ENCODE measurements around the gene CCNC. TPM values are rescaled to one million over a fixed set of nuclear protein-coding genes. Genes with fewer than 3 reads are reported as not detected.
"Not testable (repeated sequence)": the region's sequence is repeated elsewhere in the genome, so short reads cannot be mapped to it uniquely, and the experiment has no call there.

CCNC gene
- total and polyA plus RNA-seq, 9 donors, result 35.5 to 51.7 (median 43.0) TPM

DNA sequence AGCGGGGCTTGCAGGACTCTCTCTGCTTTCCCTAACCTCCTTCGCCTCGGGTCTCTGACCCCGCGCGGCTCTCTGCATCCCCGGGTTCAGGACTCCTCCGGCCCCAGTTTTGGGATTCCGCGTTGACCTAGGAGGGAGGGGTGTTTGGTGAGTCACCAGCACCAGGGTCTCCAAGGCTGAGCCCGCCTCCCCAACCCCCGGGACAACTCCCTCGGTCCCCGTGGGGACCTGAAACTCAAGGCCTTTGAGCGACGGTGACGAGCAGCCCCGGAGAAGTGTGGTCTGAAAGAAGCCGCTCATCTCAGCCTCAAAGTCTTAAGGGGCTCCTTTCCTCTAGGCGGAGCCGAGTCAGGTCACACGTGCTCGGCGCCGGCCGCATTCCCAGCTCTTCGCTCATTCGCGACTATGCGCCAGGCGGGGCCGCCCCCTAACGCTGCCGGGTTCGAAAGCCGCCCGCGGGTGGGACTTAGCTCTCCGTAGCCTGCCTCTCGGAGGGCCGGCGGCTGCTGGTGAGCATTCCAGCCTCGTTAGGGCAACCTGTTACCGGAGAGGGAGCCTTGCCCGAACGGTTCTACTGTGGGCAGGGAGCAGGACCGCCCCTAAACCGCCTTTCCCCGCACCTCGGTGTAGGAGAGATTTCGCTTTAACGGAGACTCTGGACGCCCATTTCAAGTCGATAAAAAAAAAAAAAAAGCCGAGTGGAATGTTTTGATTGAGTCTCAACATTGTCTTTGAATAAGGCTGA lies 35.1 kb upstream of the CCNC start:
- DNase-seq, result peak; percentile 71
- no peak overlapping the region for H3K27ac ChIP-seq (ENCODE audit: low read length)
- 0% methylated on average over 31 of the region's 55 CpGs for WGBS (ENCODE audit: insufficient coverage)
- no peaks in the 10 kb centered on the region for H3K36me3 ChIP-seq (ENCODE audit: control insufficient read depth, insufficient read depth, low read length)
- H3K4me3 ChIP-seq (ENCODE audit: low read length), result peak overlapping the region; percentile 29
- H3K4me1 ChIP-seq (ENCODE audit: control insufficient read depth, insufficient read depth, low read length), result peaks cover 24% of the 10 kb centered on the region
- no peaks in the 10 kb centered on the region for H3K9me3 ChIP-seq (replicated peaks; ENCODE audit: control insufficient read depth, low read depth, low read length)
- H3K27me3 ChIP-seq (ENCODE audit: control insufficient read depth, insufficient read depth, low read length), result peaks cover 87% of the 10 kb centered on the region

DNA sequence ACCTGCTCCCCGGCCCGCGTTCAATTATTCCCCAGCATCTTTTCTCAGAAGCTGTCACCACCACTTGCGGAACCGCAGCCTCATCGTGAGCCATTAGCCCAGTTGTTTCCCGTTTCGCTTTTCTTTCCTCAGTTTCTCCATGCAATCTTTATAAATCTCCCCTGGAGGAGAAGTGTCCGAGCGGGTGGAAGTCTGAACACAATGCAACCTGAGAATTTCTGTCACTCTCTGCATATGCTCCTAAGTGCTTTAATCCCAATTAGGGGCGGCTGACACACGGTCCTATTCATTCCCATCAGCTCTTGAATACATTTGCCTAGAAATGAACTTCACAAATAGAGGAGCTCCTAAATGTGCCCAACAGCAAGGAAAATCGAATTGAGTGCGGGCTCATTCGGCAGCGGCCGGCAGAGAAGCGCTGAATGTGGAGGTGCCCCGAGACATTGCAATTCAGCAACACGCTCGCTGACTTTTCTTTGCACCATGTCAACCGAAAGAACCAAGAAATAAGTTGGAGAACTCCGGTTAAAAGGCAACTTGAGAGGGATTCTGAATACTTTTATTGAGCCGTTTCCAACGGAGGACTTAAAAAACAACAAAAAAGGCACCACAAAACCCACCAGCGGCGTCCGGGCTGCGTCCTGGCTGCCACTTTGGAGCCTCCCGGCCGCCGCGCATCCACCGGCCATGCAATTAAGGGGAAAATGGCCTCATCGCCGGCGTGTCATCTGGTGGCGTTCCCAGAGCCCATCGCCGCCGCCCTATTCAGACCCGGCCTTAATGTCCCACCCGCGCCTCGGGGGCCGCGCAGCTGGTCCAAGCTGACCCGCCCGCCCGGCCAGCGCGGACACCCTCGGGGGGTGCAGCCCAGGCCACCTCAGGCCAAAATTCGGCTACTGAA lies 34.3 kb upstream of the CCNC start:
- Histone ChIP-seq H3K27ac (ENCODE audit: low read length) (no peak overlapping the region), H3K4me3 (ENCODE audit: low read length) (peak overlapping the region; percentile 29), H3K4me1 (ENCODE audit: control insufficient read depth, insufficient read depth, low read length) (peaks cover 24% of the 10 kb centered on the region), H3K36me3 (ENCODE audit: control insufficient read depth, insufficient read depth, low read length) (no peaks in the 10 kb centered on the region), H3K9me3 (replicated peaks; ENCODE audit: control insufficient read depth, low read depth, low read length) (no peaks in the 10 kb centered on the region), H3K27me3 (ENCODE audit: control insufficient read depth, insufficient read depth, low read length) (peaks cover 83% of the 10 kb centered on the region)
- no peak for DNase-seq
- WGBS (ENCODE audit: insufficient coverage), result 3% methylated on average over 46 of the region's 54 CpGs

DNA sequence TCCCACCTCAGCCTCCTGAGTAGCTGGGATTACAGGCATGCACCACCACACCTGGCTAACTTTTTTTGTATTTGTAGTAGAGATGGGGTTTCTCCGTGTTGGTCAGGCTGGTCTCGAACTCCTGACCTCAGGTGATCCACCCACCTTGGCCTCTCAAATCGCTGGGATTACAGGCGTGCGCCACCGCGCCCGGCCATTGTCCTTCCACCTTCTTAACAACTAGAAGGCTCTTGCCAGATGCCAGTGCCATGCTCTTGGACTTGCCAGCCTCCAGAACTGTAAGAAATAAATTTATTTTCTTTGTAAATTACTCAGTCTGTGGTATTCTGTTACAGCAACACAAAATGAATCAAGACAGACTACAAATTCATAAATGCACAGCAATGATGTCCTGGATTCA lies 26.2 kb upstream of the CCNC start:
- H3K36me3 ChIP-seq (ENCODE audit: control insufficient read depth, insufficient read depth, low read length); H3K4me3 ChIP-seq (ENCODE audit: low read length); H3K27ac ChIP-seq (ENCODE audit: low read length); DNase-seq; H3K4me1 ChIP-seq (ENCODE audit: control insufficient read depth, insufficient read depth, low read length); H3K9me3 ChIP-seq (replicated peaks; ENCODE audit: control insufficient read depth, low read depth, low read length): not testable (repeated sequence)
- H3K27me3 ChIP-seq (ENCODE audit: control insufficient read depth, insufficient read depth, low read length), result peaks cover 52% of the 10 kb centered on the region
- WGBS (ENCODE audit: insufficient coverage), result 77% methylated on average over 7 of the region's 8 CpGs

DNA sequence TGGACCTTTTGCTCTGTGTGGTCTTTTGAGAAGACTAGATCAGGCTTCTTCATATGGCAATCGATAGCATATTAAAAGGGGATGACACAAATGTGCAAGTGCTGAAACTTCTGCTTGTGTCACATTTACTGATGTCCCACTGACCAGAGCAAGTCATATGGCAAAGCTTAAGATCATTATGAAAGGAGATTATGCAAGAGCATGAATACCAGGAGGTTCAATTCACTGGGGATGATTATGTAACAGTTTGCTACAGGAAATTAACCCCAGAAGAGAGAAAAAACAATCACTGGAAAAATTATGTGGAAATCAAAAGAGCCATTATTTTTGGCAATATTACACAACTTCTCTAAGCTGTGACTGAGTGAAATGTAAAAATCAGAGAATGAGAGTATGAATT lies 24.4 kb upstream of the CCNC start:
- no peaks in the 10 kb centered on the region for H3K36me3 ChIP-seq (ENCODE audit: control insufficient read depth, insufficient read depth, low read length)
- H3K27ac ChIP-seq (ENCODE audit: low read length), result no peak overlapping the region
- 50% methylated on average over 1 of the region's 1 CpG for WGBS (ENCODE audit: insufficient coverage)
- H3K4me1 ChIP-seq (ENCODE audit: control insufficient read depth, insufficient read depth, low read length), result peaks cover 19% of the 10 kb centered on the region
- no peak for DNase-seq
- no peak overlapping the region for H3K4me3 ChIP-seq (ENCODE audit: low read length)
- peaks cover 61% of the 10 kb centered on the region for H3K27me3 ChIP-seq (ENCODE audit: control insufficient read depth, insufficient read depth, low read length)
- H3K9me3 ChIP-seq (replicated peaks; ENCODE audit: control insufficient read depth, low read depth, low read length), result no peaks in the 10 kb centered on the region

DNA sequence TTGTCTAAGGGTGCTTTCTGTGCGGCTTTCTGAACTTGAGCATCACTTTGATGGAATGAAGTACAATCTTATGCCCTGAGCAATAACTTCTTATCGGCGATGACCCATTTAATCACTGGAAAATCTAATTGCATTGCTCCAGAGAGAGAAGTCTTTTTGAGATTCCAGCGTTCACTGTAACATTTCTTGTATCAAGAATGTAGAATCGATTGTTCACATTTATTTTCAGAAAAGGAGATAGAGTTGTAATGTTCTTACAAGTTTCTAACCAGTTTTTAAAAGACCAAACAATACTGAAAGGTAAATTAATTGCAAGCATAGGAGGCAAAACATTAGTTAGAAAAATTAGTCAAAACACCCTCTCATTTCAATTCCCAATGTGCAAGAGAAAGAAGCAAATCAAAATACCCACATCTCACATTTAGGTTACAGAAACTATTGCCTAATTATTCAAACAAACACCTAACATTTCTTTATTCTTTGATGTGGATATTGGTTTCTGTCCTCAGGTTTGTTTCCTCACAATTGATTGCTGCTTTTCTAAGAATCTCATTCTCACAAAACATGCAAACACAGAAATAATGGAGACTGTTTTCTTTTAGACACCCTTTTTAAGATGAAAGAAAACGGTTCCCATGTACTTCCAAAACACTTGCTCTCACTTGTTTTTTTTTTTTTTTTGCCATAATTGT lies 23.4 kb upstream of the CCNC start:
- no peaks in the 10 kb centered on the region for H3K36me3 ChIP-seq (ENCODE audit: control insufficient read depth, insufficient read depth, low read length)
- H3K27me3 ChIP-seq (ENCODE audit: control insufficient read depth, insufficient read depth, low read length), result peaks cover 59% of the 10 kb centered on the region
- H3K4me1 ChIP-seq (ENCODE audit: control insufficient read depth, insufficient read depth, low read length), result peaks cover 19% of the 10 kb centered on the region
- H3K27ac ChIP-seq (ENCODE audit: low read length), result no peak overlapping the region
- DNase-seq, result no peak
- 0% methylated on average over 1 of the region's 6 CpGs for WGBS (ENCODE audit: insufficient coverage)
- H3K9me3 ChIP-seq (replicated peaks; ENCODE audit: control insufficient read depth, low read depth, low read length), result no peaks in the 10 kb centered on the region
- no peak overlapping the region for H3K4me3 ChIP-seq (ENCODE audit: low read length)

DNA sequence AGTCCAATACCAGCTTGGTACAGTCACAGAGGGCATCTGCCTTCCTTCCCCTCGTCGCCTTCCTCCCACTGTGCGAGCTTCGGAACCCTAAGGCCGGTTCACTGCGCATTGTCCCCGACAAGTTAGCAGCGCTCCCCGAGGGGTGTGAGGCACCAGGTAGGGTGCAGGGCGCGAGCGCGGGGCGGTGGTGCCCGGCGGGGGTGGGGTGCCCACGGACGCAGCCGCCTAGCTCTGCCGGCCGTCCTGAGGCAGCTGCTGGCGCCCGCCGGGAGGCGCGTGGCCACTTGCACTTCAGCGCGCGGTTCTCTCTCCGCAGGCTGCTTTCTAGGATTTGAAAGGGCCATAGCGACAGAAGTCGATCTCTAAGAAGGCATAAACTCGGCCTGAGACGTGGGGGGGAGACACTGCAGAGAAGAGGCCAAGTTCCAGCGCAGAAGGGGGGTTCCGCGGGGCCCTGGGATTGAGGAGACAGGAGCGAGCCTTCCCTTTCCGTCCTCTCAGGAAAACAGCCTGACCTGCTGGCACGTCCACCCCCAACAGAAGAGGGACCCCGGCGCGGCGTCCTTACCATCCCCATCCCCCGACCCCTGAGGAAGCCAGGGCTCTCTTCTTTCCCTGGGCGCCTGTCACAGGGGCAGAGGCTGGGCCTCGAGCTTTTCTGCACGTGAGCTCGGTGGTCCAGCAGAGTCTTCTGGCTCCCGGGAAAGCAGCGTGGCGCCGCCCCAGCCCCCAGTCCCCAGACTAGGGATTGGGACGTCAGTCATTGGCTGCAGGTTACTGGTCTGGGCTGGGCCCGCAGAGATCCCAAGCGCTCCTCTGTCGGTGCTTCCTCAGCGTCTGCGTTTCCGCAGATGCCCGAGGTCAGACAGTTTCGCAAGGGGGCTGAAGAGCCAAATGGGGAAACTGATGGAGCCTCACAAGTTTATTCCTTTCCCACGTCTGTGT lies 22.5 kb upstream of the CCNC start:
- peaks cover 58% of the 10 kb centered on the region for H3K27me3 ChIP-seq (ENCODE audit: control insufficient read depth, insufficient read depth, low read length)
- H3K27ac ChIP-seq (ENCODE audit: low read length), result no peak overlapping the region
- no peaks in the 10 kb centered on the region for H3K9me3 ChIP-seq (replicated peaks; ENCODE audit: control insufficient read depth, low read depth, low read length)
- peaks cover 19% of the 10 kb centered on the region for H3K4me1 ChIP-seq (ENCODE audit: control insufficient read depth, insufficient read depth, low read length)
- WGBS (ENCODE audit: insufficient coverage), result 3% methylated on average over 63 of the region's 63 CpGs
- DNase-seq, result peak; percentile 14
- no peak overlapping the region for H3K4me3 ChIP-seq (ENCODE audit: low read length)
- H3K36me3 ChIP-seq (ENCODE audit: control insufficient read depth, insufficient read depth, low read length), result no peaks in the 10 kb centered on the region

DNA sequence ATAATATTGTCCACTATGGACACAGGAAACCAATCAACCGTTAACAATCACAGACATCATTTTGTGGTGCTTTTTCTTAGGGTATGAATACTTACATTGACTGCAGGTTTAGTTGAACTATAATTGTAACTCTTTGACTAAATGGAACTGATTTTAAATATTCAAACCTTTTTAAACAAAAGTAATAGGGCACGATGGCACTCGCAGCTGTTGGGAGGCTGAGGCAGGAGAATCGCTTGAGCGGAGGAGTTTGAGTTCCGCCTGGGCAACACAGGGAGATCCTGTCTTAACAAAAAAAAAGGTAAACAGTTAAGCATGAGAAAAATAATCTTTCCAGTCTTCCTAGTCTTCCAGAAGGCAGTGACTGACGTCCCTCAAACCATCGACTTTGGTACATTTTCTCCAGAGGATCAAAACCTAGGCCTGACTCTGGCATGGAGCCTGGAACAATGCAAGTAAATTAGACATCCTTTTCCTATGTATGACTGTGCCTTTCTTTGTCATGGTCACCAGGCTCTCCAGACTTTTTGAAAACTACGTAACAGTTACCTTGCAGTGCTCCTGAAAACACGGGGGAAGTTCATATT lies 21.5 kb upstream of the CCNC start:
- 23% methylated on average over 4 of the region's 10 CpGs for WGBS (ENCODE audit: insufficient coverage)
- Histone ChIP-seq H3K4me1 (ENCODE audit: control insufficient read depth, insufficient read depth, low read length) (peaks cover 19% of the 10 kb centered on the region), H3K9me3 (replicated peaks; ENCODE audit: control insufficient read depth, low read depth, low read length) (no peaks in the 10 kb centered on the region), H3K27me3 (ENCODE audit: control insufficient read depth, insufficient read depth, low read length) (peaks cover 55% of the 10 kb centered on the region), H3K27ac (ENCODE audit: low read length) (no peak overlapping the region), H3K4me3 (ENCODE audit: low read length) (no peak overlapping the region), H3K36me3 (ENCODE audit: control insufficient read depth, insufficient read depth, low read length) (no peaks in the 10 kb centered on the region)
- no peak for DNase-seq

DNA sequence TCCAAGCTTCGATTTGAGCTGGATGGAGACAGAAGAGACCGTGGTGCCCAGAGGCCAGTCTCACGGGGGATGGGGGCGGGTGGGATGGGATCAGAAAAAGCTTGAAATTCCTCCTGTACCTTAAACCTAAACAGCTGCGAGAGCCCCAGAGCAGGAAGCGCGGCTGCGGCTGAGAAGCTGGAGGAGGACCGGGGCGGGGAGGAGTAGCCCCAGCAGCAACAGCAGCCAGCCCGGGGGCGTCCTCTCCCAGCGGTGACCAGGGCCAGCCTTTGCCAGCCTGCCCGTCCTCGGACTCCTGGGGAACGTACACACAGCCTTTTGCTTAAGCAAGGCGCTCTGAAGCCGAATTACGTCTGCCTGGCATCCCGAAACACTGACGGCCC lies 20.8 kb upstream of the CCNC start:
- peaks cover 19% of the 10 kb centered on the region for H3K4me1 ChIP-seq (ENCODE audit: control insufficient read depth, insufficient read depth, low read length)
- H3K4me3 ChIP-seq (ENCODE audit: low read length), result peak overlapping the region; percentile 42
- WGBS (ENCODE audit: insufficient coverage), result 2% methylated on average over 13 of the region's 21 CpGs
- no peaks in the 10 kb centered on the region for H3K36me3 ChIP-seq (ENCODE audit: control insufficient read depth, insufficient read depth, low read length)
- no peak for DNase-seq
- peaks cover 51% of the 10 kb centered on the region for H3K27me3 ChIP-seq (ENCODE audit: control insufficient read depth, insufficient read depth, low read length)
- no peaks in the 10 kb centered on the region for H3K9me3 ChIP-seq (replicated peaks; ENCODE audit: control insufficient read depth, low read depth, low read length)
- no peak overlapping the region for H3K27ac ChIP-seq (ENCODE audit: low read length)

DNA sequence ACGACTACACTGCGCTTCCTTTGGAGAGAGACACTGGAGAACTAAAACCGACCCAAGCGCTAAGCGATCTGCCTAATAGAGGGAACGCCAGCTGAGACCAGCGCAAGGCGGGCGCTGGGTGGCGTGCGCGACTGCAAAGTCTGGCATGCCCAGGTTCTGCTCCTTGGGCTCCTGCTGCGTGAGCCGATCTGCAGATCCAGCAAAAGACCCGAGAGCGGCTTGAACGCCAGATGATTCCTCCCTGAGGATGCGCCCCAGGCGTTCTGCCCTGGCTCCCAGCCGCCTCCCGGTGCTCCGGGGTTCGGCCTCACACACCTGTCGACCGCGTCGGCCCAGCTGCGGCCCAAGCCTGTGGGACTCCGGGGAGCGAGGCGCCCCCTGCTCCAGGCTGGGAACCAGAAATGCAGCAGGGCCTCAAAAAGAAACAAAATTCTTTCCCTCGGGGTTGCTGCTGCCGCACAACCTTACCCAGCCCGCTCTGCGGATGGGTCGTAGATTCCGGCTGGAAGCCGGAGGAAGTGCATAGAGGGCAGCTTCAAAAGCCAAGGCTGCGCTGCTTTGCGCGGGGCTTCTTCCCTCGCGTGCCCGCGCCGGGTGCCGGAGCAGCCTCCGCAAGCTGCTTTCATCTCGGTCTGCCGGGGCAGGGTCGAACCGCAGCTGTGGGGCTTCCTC lies 20.3 kb upstream of the CCNC start:
- under 1% methylated on average over 52 of the region's 52 CpGs for WGBS (ENCODE audit: insufficient coverage)
- H3K27ac ChIP-seq (ENCODE audit: low read length), result no peak overlapping the region

More for the DNA sequence above, 20.3 kb upstream of the CCNC start:
- H3K36me3 ChIP-seq (ENCODE audit: control insufficient read depth, insufficient read depth, low read length), result no peaks in the 10 kb centered on the region
- H3K27me3 ChIP-seq (ENCODE audit: control insufficient read depth, insufficient read depth, low read length), result peaks cover 54% of the 10 kb centered on the region
- DNase-seq, result peak; percentile 74
- no peaks in the 10 kb centered on the region for H3K9me3 ChIP-seq (replicated peaks; ENCODE audit: control insufficient read depth, low read depth, low read length)
- H3K4me1 ChIP-seq (ENCODE audit: control insufficient read depth, insufficient read depth, low read length), result peaks cover 19% of the 10 kb centered on the region
- H3K4me3 ChIP-seq (ENCODE audit: low read length), result peak overlapping the region; percentile 42

Measured in muscle of leg (tissue), 11 donors.